K562 (cell line): ENCODE data around the gene PMF1. TPM values are rescaled to one million over a fixed set of nuclear protein-coding genes. Genes with fewer than 3 reads are reported as not detected.
"Not testable (repeated sequence)": the region's sequence is repeated elsewhere in the genome, so short reads cannot be mapped to it uniquely, and the experiment has no call there.

Experiments used
- CBFA2T2 ChIP-seq: fragments of 450-650 bp; conservative IDR thresholded peaks from 2 replicates; pipeline ENCODE4 v1.6.1; 2017; ENCODE audit warnings: mild to moderate bottlenecking
- CBFA2T3 ChIP-seq: fragments of 450-650 bp; IDR thresholded peaks from 2 replicates; pipeline ENCODE4 v1.6.1; 2017
- DMBX1 ChIP-seq: fragments of 250-450 bp; sonication (Bioruptor Pico); IDR thresholded peaks from 2 replicates; pipeline ENCODE4 v1.8.0; 2022; ENCODE audit warnings: inconsistent platforms, mild to moderate bottlenecking, moderate library complexity, borderline replicate concordance
- EP400 ChIP-seq: fragments of 450-650 bp; IDR thresholded peaks from 2 replicates; pipeline ENCODE4 v1.6.1; 2017; ENCODE audit warnings: antibody characterized with exemption, mild to moderate bottlenecking, moderate library complexity
- GTF2A2 ChIP-seq: IDR thresholded peaks from 2 replicates; pipeline ENCODE4 v1.6.1; 2016; ENCODE audit warnings: mild to moderate bottlenecking, missing genetic modification characterization, missing compliant biosample characterization
- ILK ChIP-seq: fragments of 450-650 bp; IDR thresholded peaks from 2 replicates; pipeline ENCODE4 v1.6.1; 2016; ENCODE audit warnings: missing genetic modification characterization, low read depth, mild to moderate bottlenecking, missing compliant biosample characterization, moderate library complexity, borderline replicate concordance
- MEF2D ChIP-seq: conservative IDR thresholded peaks from 2 replicates; pipeline ENCODE4 v1.6.1; 2016; ENCODE audit warnings: low read depth, missing genetic modification characterization, missing compliant biosample characterization
- MGA ChIP-seq: fragments of 450-650 bp; IDR thresholded peaks from 2 replicates; pipeline ENCODE4 v1.6.1; 2016; ENCODE audit warnings: mild to moderate bottlenecking, moderate library complexity
- SMARCA4 ChIP-seq: fragments of 450-650 bp; IDR thresholded peaks from 2 replicates; pipeline ENCODE4 v1.6.1; 2016
- TCF3 ChIP-seq: sonication (generic); formaldehyde crosslinking; IDR thresholded peaks from 2 replicates; pipeline ENCODE4 v1.4.0; 2020; ENCODE audit warnings: mild to moderate bottlenecking, missing genetic modification reagents
- polyA plus RNA-seq, 8 experiments: library from polyadenylated mRNA; depleted of rRNA in 4 of 8; stranded (reverse) in 5 of 8; unstranded in 3 of 8; fragments of >200 nt; fragmentation: Nextera tagmentation in 2 of 8; fragmentation: Illumina TruSeq in 1 of 8; extraction: Ambion mirVana in 2 of 8; extraction: Trizol in 1 of 8; gene quantifications; 2 replicates each; pipeline versions ENCODE4 v1.2.1 to v1.2.3, GENCODE V29; 2011 to 2014; ENCODE audit warnings: inconsistent platforms in 1 of 8, missing spikeins in 1 of 8
- total RNA-seq, 7 experiments: library from RNA; depleted of rRNA in 6 of 7; stranded (reverse); fragments of >200 nt in 6 of 7; fragmentation: Illumina TruSeq in 2 of 7; extraction: Trizol in 2 of 7; gene quantifications; 2 replicates each; pipeline versions ENCODE4 v1.2.1 to v1.2.3, GENCODE V29; 2011 to 2021; ENCODE audit warnings: low replicate concordance in 1 of 7
- TF ChIP-seq, protein P1 (sequence below): fragments of 450-650 bp; IDR thresholded peaks from 2 replicates; pipeline ENCODE4 v1.6.1; 2016; ENCODE audit warnings: missing biosample characterization, missing genetic modification characterization
- TF ChIP-seq, protein P2 (sequence below), 2 experiments: fragments of 250-450 bp in 1 of 2; fragments of 450-650 bp in 1 of 2; sonication (Bioruptor Pico) in 1 of 2; IDR thresholded peaks; 2 replicates each; pipeline versions ENCODE4 v1.6.1 to v1.8.0; 2016 to 2021; ENCODE audit warnings: mild to moderate bottlenecking in 2 of 2, moderate library complexity in 2 of 2, missing compliant biosample characterization in 1 of 2, missing genetic modification characterization in 1 of 2
- TF ChIP-seq, protein P3 (sequence below): fragments of 450-650 bp; conservative IDR thresholded peaks from 2 replicates; pipeline ENCODE4 v1.6.1; 2016; ENCODE audit warnings: missing genetic modification characterization, low read depth, mild to moderate bottlenecking, missing compliant biosample characterization, moderate library complexity

PMF1 gene
- total and polyA plus RNA-seq, 9 of the 15 experiments (the other 6 are each of a cell fraction or from before 2014, with no cell fraction given): 9.4 to 92.9 (median 71.0) TPM

- TF ChIP-seq, protein P1, sequence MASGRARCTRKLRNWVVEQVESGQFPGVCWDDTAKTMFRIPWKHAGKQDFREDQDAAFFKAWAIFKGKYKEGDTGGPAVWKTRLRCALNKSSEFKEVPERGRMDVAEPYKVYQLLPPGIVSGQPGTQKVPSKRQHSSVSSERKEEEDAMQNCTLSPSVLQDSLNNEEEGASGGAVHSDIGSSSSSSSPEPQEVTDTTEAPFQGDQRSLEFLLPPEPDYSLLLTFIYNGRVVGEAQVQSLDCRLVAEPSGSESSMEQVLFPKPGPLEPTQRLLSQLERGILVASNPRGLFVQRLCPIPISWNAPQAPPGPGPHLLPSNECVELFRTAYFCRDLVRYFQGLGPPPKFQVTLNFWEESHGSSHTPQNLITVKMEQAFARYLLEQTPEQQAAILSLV (tag): peak; percentile 68; the same call in 1 of the 2 replicates
- TF ChIP-seq MGA: peak; percentile 47; the same call in 1 of the 2 replicates
- TF ChIP-seq EP400: peak; percentile 20; the same call in 1 of the 2 replicates
- TF ChIP-seq, protein P2, sequence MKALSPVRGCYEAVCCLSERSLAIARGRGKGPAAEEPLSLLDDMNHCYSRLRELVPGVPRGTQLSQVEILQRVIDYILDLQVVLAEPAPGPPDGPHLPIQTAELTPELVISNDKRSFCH (CRISPR knock-in tag; IDR thresholded peaks at IDR 0.05): not testable (repeated sequence)
- TF ChIP-seq, protein P2 (tag; IDR thresholded peaks at IDR 0.05): peak; percentile 94
- peak; percentile 33; the same call in 1 of the 2 replicates for TF ChIP-seq ILK (tag)
- TF ChIP-seq CBFA2T2: peak; percentile 29; the same call in 1 of the 2 replicates
- TF ChIP-seq GTF2A2: 0 out of 2 replicates have a peak, but pooled peaks have one; percentile 49
- 0 out of 2 replicates have a peak, but pooled peaks have one; percentile 14 for TF ChIP-seq SMARCA4
- TF ChIP-seq MEF2D (tag): peak; percentile 58; the same call in 1 of the 2 replicates
- TF ChIP-seq, protein P3, sequence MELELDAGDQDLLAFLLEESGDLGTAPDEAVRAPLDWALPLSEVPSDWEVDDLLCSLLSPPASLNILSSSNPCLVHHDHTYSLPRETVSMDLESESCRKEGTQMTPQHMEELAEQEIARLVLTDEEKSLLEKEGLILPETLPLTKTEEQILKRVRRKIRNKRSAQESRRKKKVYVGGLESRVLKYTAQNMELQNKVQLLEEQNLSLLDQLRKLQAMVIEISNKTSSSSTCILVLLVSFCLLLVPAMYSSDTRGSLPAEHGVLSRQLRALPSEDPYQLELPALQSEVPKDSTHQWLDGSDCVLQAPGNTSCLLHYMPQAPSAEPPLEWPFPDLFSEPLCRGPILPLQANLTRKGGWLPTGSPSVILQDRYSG (tag): 0 out of 2 replicates have a peak, but pooled peaks have one; percentile 20
- TF ChIP-seq TCF3 (CRISPR knock-in tag): peak; percentile 69
- peak; percentile 54 for TF ChIP-seq CBFA2T3
- TF ChIP-seq DMBX1 (CRISPR knock-in tag): peak; percentile 83
Measured at GRCh38 chr1:156181391-156181924, 31.3 kb upstream of the PMF1 start (continued).
